Mucosa of gallbladder (tissue), 1 donor: ENCODE measurements around the gene DNAJC4. TPM values are rescaled to one million over a fixed set of nuclear protein-coding genes. Genes with fewer than 3 reads are reported as not detected.
A peak's percentile ranks its signal among the peaks of the same experiment; 100 is the strongest.

Experiments used
- DNase-seq: peaks from one replicate; pipeline ENCODE4 v3.0.0-alpha.2; 2020; ENCODE audit warnings: low spot score
- total RNA-seq: library from RNA; stranded (reverse); gene quantifications from one replicate; pipeline ENCODE4 v1.2.1, GENCODE V29; 2021
- donor health status: DM: no; HTN: no; CAD: no.

DNAJC4 gene
- total RNA-seq, 1 donor from 2014 or later = 62.7 TPM

GRCh38 chr11:64229744-64230170, 591 bp upstream of the DNAJC4 start:
- DNase-seq = no peak

GRCh38 chr11:64230985-64231365, 627 bp downstream of the DNAJC4 start:
- no peak for DNase-seq

DNA sequence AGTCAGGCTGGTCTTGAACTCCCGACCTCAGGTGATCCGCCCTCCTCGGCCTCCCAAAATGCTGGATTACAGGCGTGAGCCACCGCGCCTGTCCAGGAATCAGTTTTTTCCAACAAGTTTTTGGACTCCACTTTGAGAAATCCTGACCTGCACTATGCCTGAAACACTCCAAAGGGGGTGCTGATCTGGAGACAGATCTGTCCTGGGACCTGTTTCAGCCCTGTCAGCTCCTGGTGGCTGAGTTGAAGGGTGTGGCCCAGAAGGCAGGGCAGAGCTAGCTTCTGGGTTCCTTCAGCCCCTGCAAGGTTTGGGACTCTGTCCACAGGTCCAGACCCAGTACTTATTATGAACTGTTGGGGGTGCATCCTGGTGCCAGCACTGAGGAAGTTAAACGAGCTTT, 1.2 kb downstream of the DNAJC4 start:
- DNase-seq = no peak

DNA sequence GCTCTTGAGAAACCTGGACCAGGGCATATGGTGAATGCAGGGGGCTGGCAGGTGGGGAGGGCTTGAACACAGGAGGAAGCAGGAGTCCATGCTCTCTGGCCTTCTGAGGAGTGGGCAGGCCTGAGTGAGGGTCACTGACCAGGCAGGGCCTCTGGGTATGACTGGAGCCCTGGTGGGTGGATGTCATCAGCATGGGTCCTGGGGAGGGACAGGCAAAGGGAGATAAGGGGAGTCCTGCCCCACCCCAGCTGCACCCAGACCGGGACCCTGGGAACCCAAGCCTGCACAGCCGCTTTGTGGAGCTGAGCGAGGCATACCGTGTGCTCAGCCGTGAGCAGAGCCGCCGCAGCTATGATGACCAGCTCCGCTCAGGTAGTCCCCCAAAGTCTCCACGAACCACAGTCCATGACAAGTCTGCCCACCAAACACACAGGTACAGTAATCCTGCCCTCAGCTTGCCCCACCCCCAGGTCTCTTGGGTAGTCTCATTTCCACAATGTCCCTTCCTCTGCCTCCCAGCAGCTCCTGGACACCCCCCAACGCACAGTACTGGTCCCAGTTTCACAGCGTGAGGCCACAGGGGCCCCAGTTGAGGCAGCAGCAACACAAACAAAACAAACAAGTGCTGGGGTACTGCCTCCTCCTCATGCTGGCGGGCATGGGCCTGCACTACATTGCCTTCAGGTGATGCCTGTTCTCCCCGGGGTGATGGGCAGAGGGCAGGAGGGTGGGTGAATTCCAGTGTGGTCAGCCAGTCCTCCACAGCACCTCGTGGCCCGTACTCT, 2.0 kb downstream of the DNAJC4 start:
- DNase-seq = no peak

- no peak for DNase-seq
Measured at GRCh38 chr11:64232967-64233315, 2.6 kb downstream of the DNAJC4 start.

DNA sequence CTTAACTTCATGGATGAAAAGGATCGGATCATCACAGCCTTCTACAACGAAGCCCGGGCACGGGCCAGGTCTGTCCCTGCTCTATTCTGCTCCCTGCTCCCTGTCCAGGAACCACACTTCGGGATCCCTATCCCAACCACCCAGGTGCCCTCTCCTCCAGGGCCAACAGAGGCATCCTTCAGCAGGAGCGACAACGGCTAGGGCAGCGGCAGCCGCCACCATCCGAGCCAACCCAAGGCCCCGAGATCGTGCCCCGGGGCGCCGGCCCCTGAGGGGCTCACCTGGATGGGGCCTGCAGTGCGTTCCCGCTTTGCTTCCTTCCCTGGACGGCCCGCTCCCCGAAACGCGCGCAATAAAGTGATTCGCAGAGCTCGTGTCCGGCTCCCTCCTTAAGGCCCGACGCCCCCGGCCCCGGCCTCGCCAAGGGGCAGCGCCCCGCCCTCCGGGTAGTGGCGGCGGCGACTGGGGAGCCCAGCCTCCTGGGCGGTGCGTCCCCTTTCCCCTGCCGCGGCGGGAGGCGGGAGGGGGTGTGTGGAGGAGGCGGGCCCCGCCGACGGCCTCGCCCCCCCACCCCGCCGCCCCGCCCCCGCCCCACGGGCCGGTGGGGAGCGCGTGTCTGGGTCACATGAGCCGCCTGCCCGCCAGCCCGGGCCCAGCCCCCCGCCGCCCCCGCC, 3.7 kb downstream of the DNAJC4 start, which contains the start of gene VEGFB:
TSS of gene VEGFB (plus strand) at position 672 of the 674 bp plus-strand sequence. CDS start 250 bp downstream, outside the sequence.
- peak; percentile 70 for DNase-seq

DNA sequence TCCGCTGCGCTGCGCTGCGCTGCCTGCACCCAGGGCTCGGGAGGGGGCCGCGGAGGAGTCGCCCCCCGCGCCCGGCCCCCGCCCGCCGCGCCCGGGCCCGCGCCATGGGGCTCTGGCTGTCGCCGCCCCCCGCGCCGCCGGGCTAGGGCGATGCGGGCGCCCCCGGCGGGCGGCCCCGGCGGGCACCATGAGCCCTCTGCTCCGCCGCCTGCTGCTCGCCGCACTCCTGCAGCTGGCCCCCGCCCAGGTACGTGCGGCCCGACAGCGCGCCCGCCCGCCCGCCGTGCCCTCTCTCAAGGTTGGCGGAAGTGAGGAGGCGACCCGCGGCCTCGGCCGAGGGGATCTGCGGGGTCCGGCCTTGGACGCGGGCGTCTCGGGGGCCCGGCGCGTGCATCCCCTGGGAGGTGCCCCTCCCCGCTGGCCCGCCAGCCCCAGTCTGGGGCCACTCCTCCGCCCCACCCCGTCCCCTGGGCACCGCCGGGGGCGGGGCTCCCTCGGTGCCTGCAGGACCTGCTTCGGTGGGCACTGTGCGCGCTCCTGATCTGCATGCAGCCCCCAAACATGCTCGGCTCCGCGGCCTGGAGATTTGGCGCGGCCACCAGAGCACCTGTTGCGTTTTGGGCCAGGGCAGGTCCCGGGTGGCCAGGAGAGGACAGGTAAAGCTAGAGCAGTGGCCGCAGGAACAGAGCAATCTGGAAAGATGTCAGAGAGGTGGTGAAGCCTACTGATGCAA, 4.5 kb downstream of the DNAJC4 start:
- DNase-seq = no peak

DNA sequence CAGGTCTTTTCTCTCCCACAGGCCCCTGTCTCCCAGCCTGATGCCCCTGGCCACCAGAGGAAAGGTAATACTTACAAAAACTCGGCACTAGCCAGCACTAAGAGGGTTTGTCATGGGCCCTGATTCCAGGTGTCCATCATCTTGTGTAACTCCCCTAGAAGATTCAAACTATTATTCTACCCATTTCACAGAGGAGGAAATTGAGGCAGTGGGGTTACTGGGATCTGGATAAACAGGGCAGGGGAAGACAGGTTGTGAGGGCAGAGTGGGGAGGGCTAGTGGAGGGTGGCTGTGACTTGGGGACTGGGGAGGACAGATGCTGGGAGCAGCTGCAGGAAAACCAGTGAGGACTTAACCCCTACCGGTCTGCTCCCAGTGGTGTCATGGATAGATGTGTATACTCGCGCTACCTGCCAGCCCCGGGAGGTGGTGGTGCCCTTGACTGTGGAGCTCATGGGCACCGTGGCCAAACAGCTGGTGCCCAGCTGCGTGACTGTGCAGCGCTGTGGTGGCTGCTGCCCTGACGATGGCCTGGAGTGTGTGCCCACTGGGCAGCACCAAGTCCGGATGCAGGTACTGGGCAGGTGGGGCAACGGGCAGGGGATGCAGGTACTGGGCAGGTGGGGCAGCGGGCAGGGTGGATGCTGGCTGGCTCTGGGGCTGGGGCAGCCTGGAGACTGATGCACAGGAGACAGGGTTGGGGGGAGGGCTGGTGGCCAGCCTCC, 5.3 kb downstream of the DNAJC4 start:
- DNase-seq = no peak

DNA sequence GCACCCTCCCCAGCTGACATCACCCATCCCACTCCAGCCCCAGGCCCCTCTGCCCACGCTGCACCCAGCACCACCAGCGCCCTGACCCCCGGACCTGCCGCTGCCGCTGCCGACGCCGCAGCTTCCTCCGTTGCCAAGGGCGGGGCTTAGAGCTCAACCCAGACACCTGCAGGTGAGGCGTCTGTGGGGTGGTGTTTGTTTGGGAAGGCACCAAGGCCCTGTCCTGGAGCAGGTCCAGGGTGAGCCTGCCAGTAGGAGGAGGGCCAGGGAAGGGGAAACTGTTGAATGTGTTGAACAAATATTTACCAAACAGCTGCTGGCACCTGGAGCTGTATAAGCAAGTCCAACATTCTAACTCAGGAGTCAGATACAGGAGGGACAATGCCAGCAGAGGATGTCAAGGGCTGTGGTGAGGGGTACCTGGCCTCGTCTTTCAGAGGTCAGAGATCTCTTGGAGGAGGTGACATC, 7.2 kb downstream of the DNAJC4 start:
- peak; percentile 90 for DNase-seq

DNA sequence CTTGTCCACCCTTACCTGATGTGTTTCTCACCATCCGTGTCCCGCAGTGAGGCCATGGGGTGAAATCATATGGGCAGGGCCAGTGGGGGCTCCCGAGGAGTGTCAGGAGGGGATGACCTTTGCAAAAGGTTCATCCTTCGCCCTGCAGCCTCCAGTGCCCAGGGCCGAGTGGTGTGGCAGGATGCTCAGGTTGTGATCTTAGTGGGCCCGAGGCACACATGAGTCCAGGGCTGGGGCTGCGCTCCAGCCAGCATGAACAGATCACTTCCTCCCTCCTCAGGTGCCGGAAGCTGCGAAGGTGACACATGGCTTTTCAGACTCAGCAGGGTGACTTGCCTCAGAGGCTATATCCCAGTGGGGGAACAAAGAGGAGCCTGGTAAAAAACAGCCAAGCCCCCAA, 7.7 kb downstream of the DNAJC4 start:
- DNase-seq = no peak

DNA sequence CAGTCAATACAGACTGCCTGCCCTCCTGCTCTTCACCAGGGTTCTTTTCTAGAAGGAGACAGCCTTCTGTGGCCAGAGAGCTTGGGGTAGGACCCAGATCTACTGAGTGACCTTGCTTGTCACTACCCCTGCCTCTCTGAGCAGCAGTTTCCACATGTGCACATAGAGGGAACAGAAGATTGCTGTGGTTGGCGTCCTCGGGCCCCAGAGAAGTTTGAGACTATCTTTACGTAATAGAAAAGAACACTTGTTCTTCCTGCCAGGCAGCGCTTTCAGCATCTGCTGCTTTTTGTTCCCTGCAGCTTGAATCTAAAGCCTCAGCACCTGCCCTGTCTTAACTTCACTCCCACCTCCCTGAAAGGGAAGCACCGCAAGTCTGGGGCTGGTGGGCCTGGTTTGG, 8.7 kb downstream of the DNAJC4 start:
- DNase-seq = no peak

DNA sequence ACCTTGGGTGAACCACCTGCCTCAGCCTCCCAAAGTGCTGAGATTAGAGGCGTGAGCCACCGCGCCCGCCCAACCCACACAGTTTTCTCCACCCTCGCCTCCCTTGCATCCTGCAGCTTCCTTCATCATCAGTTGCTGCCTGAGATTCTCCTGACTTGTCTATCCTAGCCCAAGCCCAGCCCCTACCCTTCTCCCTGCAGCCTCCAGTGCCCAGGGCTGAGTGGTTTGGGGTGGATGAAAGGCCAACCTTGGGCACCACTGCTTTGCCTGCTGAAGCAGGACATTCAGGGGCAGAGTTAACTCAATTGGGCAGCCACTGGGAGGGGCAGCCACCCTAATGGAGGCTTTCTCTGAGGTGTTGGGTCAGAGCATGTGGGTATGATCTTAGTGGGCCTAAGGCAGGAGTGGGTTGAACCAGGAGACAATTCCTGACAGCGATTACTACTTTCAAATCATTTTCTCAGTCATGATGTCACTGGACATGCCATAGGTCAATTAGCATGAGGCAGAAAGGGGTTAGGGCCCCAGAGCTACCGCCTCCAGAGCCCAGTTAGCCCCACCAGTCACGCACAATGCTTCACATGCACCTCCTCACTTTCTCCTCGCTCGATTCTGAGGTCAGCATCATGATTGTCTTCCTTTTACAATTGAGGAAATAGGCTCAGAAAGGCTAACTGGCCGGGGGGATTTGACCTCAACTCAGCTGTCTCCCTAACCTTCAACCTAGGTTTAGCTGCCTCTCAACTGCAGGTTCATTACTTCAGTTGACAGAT, 9.5 kb downstream of the DNAJC4 start:
- peak; percentile 52 for DNase-seq

DNA sequence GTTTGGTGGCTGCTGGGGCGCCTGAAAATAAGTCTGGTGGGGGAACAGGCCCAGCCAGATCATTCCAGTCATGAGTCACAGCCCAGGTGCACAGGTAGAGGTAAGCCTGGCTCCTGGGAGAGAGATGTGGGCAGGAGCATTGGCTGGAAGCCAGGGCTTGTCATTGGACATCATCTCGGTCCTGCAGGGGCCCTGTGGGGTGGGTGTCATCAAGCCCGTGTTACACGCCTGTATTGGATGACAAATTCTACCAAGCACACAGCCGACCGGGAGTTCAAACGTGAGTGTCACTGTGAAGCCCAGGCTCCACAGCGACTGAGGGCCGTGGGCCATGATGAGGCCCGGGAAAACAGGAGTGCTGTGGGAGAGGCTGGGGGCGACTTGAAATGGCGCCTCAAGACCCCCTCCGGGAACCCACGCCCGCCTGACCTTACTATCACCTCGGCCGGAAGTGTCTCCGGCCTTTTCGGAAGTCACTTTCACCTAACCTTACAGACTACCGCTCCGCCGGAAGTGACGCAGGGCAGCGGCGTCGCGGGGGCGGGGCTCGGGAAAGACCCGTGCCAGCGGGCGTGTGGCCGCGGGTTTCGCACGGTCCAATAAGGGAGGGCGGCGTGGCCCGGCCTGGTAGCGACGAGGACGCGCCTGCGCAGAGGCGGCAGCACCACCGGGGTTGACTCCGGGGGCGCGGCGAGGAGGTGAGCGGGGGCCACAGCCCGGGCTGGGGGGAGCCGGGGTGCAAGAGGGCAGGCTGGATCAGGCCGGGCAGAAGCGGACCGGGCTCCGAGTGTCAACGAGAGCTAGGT, 10.3 kb downstream of the DNAJC4 start, which contains the start of gene FKBP2:
TSS of gene FKBP2 (plus strand) at position 661 of the 806 bp plus-strand sequence. CDS start 1,293 bp downstream, outside the sequence.
- peak; percentile 98 for DNase-seq

DNA sequence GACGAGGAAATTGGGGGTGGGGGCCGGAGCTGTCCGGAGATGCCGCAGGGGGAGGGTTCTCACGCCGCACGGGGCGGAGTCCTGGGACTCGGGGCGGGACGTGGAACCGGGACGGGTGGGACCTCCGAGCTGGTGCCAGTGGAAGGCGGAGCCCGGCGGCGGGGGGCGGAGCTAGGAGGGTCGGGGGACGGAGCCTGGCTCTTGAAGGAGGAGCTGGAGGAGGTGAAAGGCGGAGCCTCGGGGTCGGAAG, 10.8 kb downstream of the DNAJC4 start:
- DNase-seq = peak; percentile 100

DNA sequence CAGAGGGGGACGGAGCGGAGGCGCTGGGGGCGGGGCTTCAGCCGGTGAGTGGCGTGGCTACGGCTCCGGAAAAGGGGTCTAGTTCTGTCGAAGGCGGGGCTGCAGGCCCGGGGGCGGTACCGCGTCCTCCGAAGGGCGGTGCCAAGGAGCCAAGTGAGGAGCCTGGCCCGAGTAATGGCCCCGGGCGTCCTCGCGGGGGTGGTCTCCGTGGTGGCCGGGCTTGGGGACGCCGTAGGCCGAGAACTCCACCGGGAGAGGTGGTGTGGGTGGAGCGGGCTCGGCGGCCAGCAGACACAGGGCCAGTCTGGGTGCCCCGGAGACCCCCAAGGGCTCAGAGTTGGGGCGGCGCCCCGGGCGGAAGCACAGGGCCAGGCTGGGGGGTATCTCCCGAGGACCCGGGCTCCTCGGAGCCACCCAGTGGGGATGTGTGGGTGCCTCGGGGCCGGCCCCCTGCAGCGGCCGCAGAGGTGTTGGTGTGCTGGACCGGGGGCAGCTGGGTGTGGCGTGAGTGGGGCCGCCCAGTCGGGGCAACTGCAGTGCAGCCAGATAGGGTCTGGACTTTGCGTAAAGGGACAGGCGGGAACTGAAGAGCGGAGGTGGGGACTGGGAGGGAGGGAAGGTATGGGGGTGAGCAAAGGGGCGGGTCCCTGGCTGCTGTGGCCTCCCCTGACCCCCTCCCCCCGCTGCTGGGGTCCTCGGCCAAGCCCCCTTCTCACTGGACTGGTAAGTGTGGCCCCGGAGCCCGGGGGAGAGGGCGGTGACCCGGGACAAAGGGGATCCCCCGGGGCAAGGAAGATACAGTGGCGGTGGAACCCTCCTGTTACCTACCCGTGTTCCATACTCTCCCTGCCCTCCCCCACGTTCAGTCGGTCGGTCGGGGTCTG, 11.4 kb downstream of the DNAJC4 start:
- DNase-seq = peak; percentile 42

GRCh38 chr11:64243236-64243854, 13.0 kb downstream of the DNAJC4 start:
- no peak for DNase-seq

- no peak for DNase-seq
Measured at GRCh38 chr11:64244107-64244506, 13.8 kb downstream of the DNAJC4 start.

GRCh38 chr11:64244966-64245365, 14.6 kb downstream of the DNAJC4 start:
- DNase-seq = no peak

DNA sequence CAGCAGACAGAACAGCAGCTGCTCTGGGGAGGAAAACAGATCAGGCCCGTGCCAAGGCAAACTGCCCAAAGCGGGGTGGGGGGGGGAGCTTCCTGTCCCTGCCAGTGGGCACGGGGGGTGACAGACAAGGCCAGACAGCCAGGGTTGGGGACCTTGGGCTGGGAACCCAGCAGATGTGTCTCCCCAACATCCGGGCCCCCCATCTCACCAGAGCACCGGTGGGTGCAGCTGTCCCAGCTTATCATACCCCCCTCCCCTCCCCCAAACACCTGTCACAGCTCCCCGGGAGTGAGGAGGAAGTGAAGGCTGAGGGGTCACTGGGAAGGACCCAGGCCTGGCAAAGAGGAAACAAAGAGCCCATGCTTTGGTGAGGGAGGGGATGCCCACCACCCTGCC, 15.1 kb downstream of the DNAJC4 start:
- no peak for DNase-seq
